Spleen (tissue), 11 donors: ENCODE results near the gene KLHDC9. TPM values are rescaled to one million over a fixed set of nuclear protein-coding genes. Genes with fewer than 3 reads are reported as not detected.
"Not testable (repeated sequence)": the region's sequence is repeated elsewhere in the genome, so short reads cannot be mapped to it uniquely, and the experiment has no call there.

ENCODE experiments used
- DNase-seq: peaks from one replicate; pipeline ENCODE4 v3.0.0-alpha.2; 2020
- H3K27ac ChIP-seq, 8 donors: fragments of 200-600 bp; sonication (generic) in 7 of 8; 1 replicate in 4 of 8; 2 replicates in 4 of 8; pipeline versions ENCODE4 v1.5.0 to v1.8.0; 2016 to 2021; ENCODE audit warnings: inconsistent platforms in 4 of 8, mild to moderate bottlenecking in 4 of 8, moderate library complexity in 1 of 8
- H3K27me3 ChIP-seq, 7 donors: fragments of 200-600 bp; sonication (generic) in 6 of 7; replicated peaks in 1 of 7; 1 replicate in 4 of 7; 2 replicates in 3 of 7; pipeline versions ENCODE4 v1.5.0 to v1.8.0; 2016 to 2021; ENCODE audit warnings: inconsistent platforms in 3 of 7, mild to moderate bottlenecking in 1 of 7
- H3K36me3 ChIP-seq, 6 donors: fragments of 200-600 bp; sonication (generic) in 5 of 6; 1 replicate in 4 of 6; 2 replicates in 2 of 6; pipeline versions ENCODE4 v1.5.0 to v1.8.0; 2016 to 2021; ENCODE audit warnings: inconsistent platforms in 2 of 6
- H3K4me1 ChIP-seq, 6 donors: fragments of 200-600 bp; sonication (generic) in 5 of 6; 1 replicate in 3 of 6; 2 replicates in 3 of 6; pipeline versions ENCODE4 v1.5.0 to v1.8.0; 2016 to 2021; ENCODE audit warnings: inconsistent platforms in 3 of 6
- H3K4me3 ChIP-seq, 8 donors: fragments of 200-600 bp; sonication (generic) in 7 of 8; 1 replicate in 4 of 8; 2 replicates in 4 of 8; pipeline versions ENCODE4 v1.5.0 to v1.8.0; 2016 to 2021; ENCODE audit warnings: inconsistent platforms in 4 of 8, mild to moderate bottlenecking in 4 of 8, moderate library complexity in 2 of 8
- H3K9me3 ChIP-seq, 8 donors: fragments of 200-600 bp; sonication (generic) in 7 of 8; 1 replicate in 4 of 8; 2 replicates in 4 of 8; pipeline versions ENCODE4 v1.5.0 to v1.8.0; 2016 to 2021; ENCODE audit warnings: inconsistent platforms in 4 of 8
- CTCF ChIP-seq, 11 experiments: fragments of 200-600 bp in 7 of 11; fragments of 450-650 bp in 4 of 11; sonication (generic) in 4 of 11; IDR thresholded peaks in 8 of 11; conservative IDR thresholded peaks in 3 of 11; 1 replicate in 7 of 11; 2 replicates in 4 of 11; pipeline versions ENCODE4 v1.4.0 to v1.8.0; 2016 to 2021; ENCODE audit warnings: antibody characterized with exemption in 11 of 11, inconsistent platforms in 4 of 11, mild to moderate bottlenecking in 1 of 11
- POLR2A ChIP-seq, 3 donors: fragments of 450-650 bp; IDR thresholded peaks; one replicate each; pipeline ENCODE4 v1.5.1; 2017; ENCODE audit warnings: antibody characterized with exemption in 3 of 3, mild to moderate bottlenecking in 1 of 3
- POLR2AphosphoS5 ChIP-seq, 3 donors: sonication (generic); formaldehyde crosslinking; IDR thresholded peaks; one replicate each; pipeline ENCODE4 v1.5.1; 2017; ENCODE audit warnings: antibody characterized with exemption in 3 of 3
- WGBS, 5 donors: extraction: QIAGEN DNeasy Blood & Tissue Kit in 3 of 5; methylation state at CpG; one replicate each; pipeline versions ENCODE4 v1.1.5 to v1.1.7; 2013 to 2018; 5-methylcytosine and 5-hydroxymethylcytosine counted together
- intact Hi-C: fragments of 100-400 bp; cut with DNase I; formaldehyde crosslinking; loops from one replicate; pipeline ENCODE4 v1.15.0; 2023; ENCODE audit warnings: low total_unique reads
- polyA plus RNA-seq, 3 donors: library from polyadenylated mRNA; stranded (reverse); fragments of 200-250 nt; gene quantifications; one replicate each; pipeline ENCODE4 v1.2.1, GENCODE V29; 2013
- total RNA-seq, 7 donors: library from RNA; depleted of rRNA in 3 of 7; stranded (reverse); fragments of >200 nt in 3 of 7; fragmentation: NEBNext Ultra II Directional in 4 of 7; extraction: Animal tissue kit (Norgen Biotek cat#: 25700) in 4 of 7; gene quantifications; one replicate each; pipeline versions ENCODE4 v1.1.0 to v1.2.1, GENCODE V29; 2016 to 2021
- donor health status: healthy with polysubstance abuse.
- donor health status: DM: no; HTN: no; CAD: no; lungs with moderate emphysema.
- donor health status: DM: no; HTN: no; CAD: no.
- donor health status: Bipolar disorder and iron deficiency.
- donor health status: healthy.
- donor health status: DM: no; HTN: no; CAD: no.
- donor health status: DM: yes; HTN: yes; CAD: no.

The KLHDC9 gene
- total and polyA plus RNA-seq, 10 donors: 1.1 to 3.9 (median 1.7) TPM

GRCh38 chr1:161061419-161061818, 36.7 kb upstream of the KLHDC9 start:
- Histone ChIP-seq H3K36me3 (peaks cover 0 to 95% (median 43%) of the 10 kb centered on the region in 6 donors), H3K4me1 (peaks cover 6 to 93% (median 55%) of the 10 kb centered on the region in 6 donors), H3K27me3 (no peaks in the 10 kb centered on the region), H3K4me3 (no peak overlapping the region), H3K27ac (no peak overlapping the region), H3K9me3 (no peaks in the 10 kb centered on the region)
- intact Hi-C loops: no loop called here
- WGBS, 5 donors: 89 to 99% (median 96%) methylated on average over 4 of the region's 4 CpGs
- no peak for DNase-seq
- TF ChIP-seq POLR2A (IDR thresholded peaks at IDR 0.05) (no peak), CTCF (IDR thresholded peaks at IDR 0.05 in 8 of 11, conservative IDR thresholded peaks at IDR 0.05 in 3 of 11) (no peak), POLR2AphosphoS5 (IDR thresholded peaks at IDR 0.05) (no peak)

- 68 to 79% (median 74%) methylated on average over 6 of the region's 6 CpGs for WGBS, 5 donors
- H3K9me3 ChIP-seq, intact Hi-C loops, DNase-seq, H3K27me3 ChIP-seq: not testable (repeated sequence)
- Histone ChIP-seq H3K27ac (peak overlapping the region in 1 of 8 donors; percentile 45), H3K4me3 (peak overlapping the region in 1 of 8 donors; percentile 13), H3K36me3 (peaks cover 0 to 80% (median 22%) of the 10 kb centered on the region in 6 donors), H3K4me1 (peaks cover 16 to 97% (median 75%) of the 10 kb centered on the region in 6 donors)
These were observed 34.2 kb upstream of the KLHDC9 start for GRCh38 chr1:161063936-161064335.

GRCh38 chr1:161065681-161066080, 32.5 kb upstream of the KLHDC9 start:
- H3K9me3 ChIP-seq, intact Hi-C loops, H3K27me3 ChIP-seq, DNase-seq: not testable (repeated sequence)
- WGBS, 5 donors: 91 to 97% (median 95%) methylated on average over 7 of the region's 7 CpGs
- H3K4me1 ChIP-seq: peaks cover 16 to 95% (median 80%) of the 10 kb centered on the region in 6 donors
- peak overlapping the region in 2 of 8 donors; percentile 70 to 80 for H3K4me3 ChIP-seq
- H3K36me3 ChIP-seq: peaks cover 0 to 63% (median 9%) of the 10 kb centered on the region in 6 donors
- H3K27ac ChIP-seq: peak overlapping the region in 2 of 8 donors; percentile 97 to 99

- H3K27me3 ChIP-seq: no peaks in the 10 kb centered on the region
- intact Hi-C loops: no loop called here
- DNase-seq: no peak
- TF ChIP-seq POLR2A (IDR thresholded peaks at IDR 0.05) (no peak), POLR2AphosphoS5 (IDR thresholded peaks at IDR 0.05) (no peak), CTCF (IDR thresholded peaks at IDR 0.05 in 8 of 11, conservative IDR thresholded peaks at IDR 0.05 in 3 of 11) (no peak)
- WGBS, 5 donors: 46 to 63% (median 46%) methylated on average over 3 of the region's 3 CpGs
- peak overlapping the region in 4 of 8 donors; percentile 70 to 96 (median 79) for H3K4me3 ChIP-seq
- H3K9me3 ChIP-seq: no peaks in the 10 kb centered on the region
- peaks cover 16 to 94% (median 75%) of the 10 kb centered on the region in 6 donors for H3K4me1 ChIP-seq
- peak overlapping the region in 6 of 8 donors; percentile 19 to 99 (median 96) for H3K27ac ChIP-seq
- peaks cover 0 to 53% (median 5%) of the 10 kb centered on the region in 6 donors for H3K36me3 ChIP-seq
These were observed 31.5 kb upstream of the KLHDC9 start for GRCh38 chr1:161066694-161067093.

GRCh38 chr1:161068306-161069234, 29.6 kb upstream of the KLHDC9 start:
- peak; percentile 95 for DNase-seq
- H3K4me1 ChIP-seq: peaks cover 16 to 83% (median 68%) of the 10 kb centered on the region in 6 donors
- H3K4me3 ChIP-seq: peak overlapping the region; percentile 43 to 96 (median 79)
- intact Hi-C loops: no loop called here
- no peaks in the 10 kb centered on the region for H3K9me3 ChIP-seq
- peaks cover 0 to 36% (median 0%) of the 10 kb centered on the region in 6 donors for H3K36me3 ChIP-seq
- TF ChIP-seq CTCF (IDR thresholded peaks at IDR 0.05 in 8 of 11, conservative IDR thresholded peaks at IDR 0.05 in 3 of 11): peak in 2 of 11 experiments; percentile 10 to 19
- TF ChIP-seq POLR2AphosphoS5 (IDR thresholded peaks at IDR 0.05): peak in 2 of 3 donors; percentile 80 to 90
- no peak for TF ChIP-seq POLR2A (IDR thresholded peaks at IDR 0.05)
- no peaks in the 10 kb centered on the region for H3K27me3 ChIP-seq
- peak overlapping the region; percentile 73 to 99 (median 96) for H3K27ac ChIP-seq
- 14 to 22% (median 20%) methylated on average over 10 of the region's 10 CpGs for WGBS, 5 donors
